M059J (cell line): ENCODE measurements around the gene FAM174C. TPM values are rescaled to one million over a fixed set of nuclear protein-coding genes. Genes with fewer than 3 reads are reported as not detected.
"Not testable (repeated sequence)": the region's sequence is repeated elsewhere in the genome, so short reads cannot be mapped to it uniquely, and the experiment has no call there.

Source experiments
- DNase-seq: peaks from one replicate; pipeline ENCODE4 v3.0.0-alpha.2; 2012; ENCODE audit warnings: low read depth
- total RNA-seq: library from RNA; depleted of rRNA; stranded (reverse); fragments of >200 nt; shearing (Covaris generic); gene quantifications from 2 replicates; pipeline ENCODE4 v1.2.3, GENCODE V29; 2014

FAM174C gene
- total RNA-seq, 1 experiment from 2014 or later = 108 TPM

GRCh38 chr19:1298235-1298634, 22.9 kb downstream of the FAM174C start:
- no peak for DNase-seq

GRCh38 chr19:1299801-1300200, 24.5 kb downstream of the FAM174C start:
- DNase-seq = no peak

- no peak for DNase-seq
Observed at GRCh38 chr19:1300744-1301490, 25.6 kb downstream of the FAM174C start.

GRCh38 chr19:1302533-1303239, 27.4 kb downstream of the FAM174C start:
- DNase-seq = no peak

- no peak for DNase-seq
Observed at GRCh38 chr19:1304197-1304924, 29.0 kb downstream of the FAM174C start.

- DNase-seq = not testable (repeated sequence)
Observed at GRCh38 chr19:1305354-1305753, 30.0 kb downstream of the FAM174C start.

- DNase-seq = no peak
Observed at GRCh38 chr19:1307320-1307719, 32.0 kb downstream of the FAM174C start.

- no peak for DNase-seq
Observed at GRCh38 chr19:1307755-1308303, 32.5 kb downstream of the FAM174C start.

- no peak for DNase-seq
Observed at GRCh38 chr19:1308718-1309117, 33.4 kb downstream of the FAM174C start.

- no peak for DNase-seq
Observed at GRCh38 chr19:1309977-1310852, 34.9 kb downstream of the FAM174C start.

- no peak for DNase-seq
Observed at GRCh38 chr19:1310853-1311180, 35.5 kb downstream of the FAM174C start.

- DNase-seq = peak; percentile 62
Observed at GRCh38 chr19:1311543-1312091, 36.3 kb downstream of the FAM174C start.

- peak; percentile 78 for DNase-seq
Observed at GRCh38 chr19:1312767-1313694, 37.7 kb downstream of the FAM174C start.

GRCh38 chr19:1313695-1314613, 38.6 kb downstream of the FAM174C start:
- DNase-seq = no peak

- peak; percentile 51 for DNase-seq
Observed at GRCh38 chr19:1315470-1316166, 40.3 kb downstream of the FAM174C start.

- no peak for DNase-seq
Observed at GRCh38 chr19:1316466-1316865, 41.1 kb downstream of the FAM174C start.

- no peak for DNase-seq
Observed at GRCh38 chr19:1317274-1318003, 42.1 kb downstream of the FAM174C start.
